Astrocyte (in vitro differentiated cells and primary cell): ENCODE data around the gene LIMS1. TPM values are rescaled to one million over a fixed set of nuclear protein-coding genes. Genes with fewer than 3 reads are reported as not detected.

ENCODE experiments used
- DNase-seq: peaks from one replicate; pipeline ENCODE4 v3.0.0-alpha.2; 2010; ENCODE audit warnings: low read depth
- FAIRE-seq: peaks from 2 replicates; lab custom pipeline; 2011; peaks lifted over from hg19 to GRCh38; lab: Jason Lieb, UNC
- H2AFZ ChIP-seq: 2 replicates; pipeline ENCODE4 v1.6.0; 2012; ENCODE audit warnings: low read depth, low read length, inconsistent platforms
- H3K27ac ChIP-seq: 2 replicates; pipeline ENCODE4 v1.5.1; 2011; ENCODE audit warnings: low read depth, low read length, inconsistent platforms
- H3K27me3 ChIP-seq: 2 replicates; pipeline ENCODE4 v1.6.0; 2011; ENCODE audit warnings: low read length, inconsistent platforms; ENCODE audit not compliant: insufficient read depth
- H3K36me3 ChIP-seq: 2 replicates; pipeline ENCODE4 v1.5.1; 2011; ENCODE audit warnings: low read length, inconsistent platforms; ENCODE audit not compliant: insufficient read depth
- H3K4me1 ChIP-seq: 2 replicates; pipeline ENCODE4 v1.5.1; 2011; ENCODE audit warnings: low read length, inconsistent platforms; ENCODE audit not compliant: insufficient read depth
- H3K4me2 ChIP-seq: 2 replicates; pipeline ENCODE4 v1.6.0; 2012; ENCODE audit warnings: low read length, inconsistent platforms
- H3K4me3 ChIP-seq: 2 replicates; pipeline ENCODE4 v1.5.1; 2011; ENCODE audit warnings: low read depth, mild to moderate bottlenecking, low read length, inconsistent platforms; ENCODE audit not compliant: insufficient read depth
- H3K79me2 ChIP-seq: 2 replicates; pipeline ENCODE4 v1.6.0; 2012; ENCODE audit warnings: mild to moderate bottlenecking, low read length, inconsistent platforms; ENCODE audit not compliant: insufficient read depth
- H3K9ac ChIP-seq: 2 replicates; pipeline ENCODE4 v1.6.0; 2012; ENCODE audit warnings: mild to moderate bottlenecking, low read length, inconsistent platforms
- H3K9me3 ChIP-seq: 2 replicates; pipeline ENCODE4 v1.5.1; 2012; ENCODE audit warnings: low read depth, mild to moderate bottlenecking, low read length, inconsistent platforms; ENCODE audit not compliant: insufficient read depth
- H4K20me1 ChIP-seq: 2 replicates; pipeline ENCODE4 v1.6.0; 2012; ENCODE audit warnings: low read length, inconsistent platforms; ENCODE audit not compliant: insufficient read depth
- H3K27ac Mint-ChIP-seq: one replicate; pipeline ENCODE4 v1.8.0; 2021; ENCODE audit warnings: mild to moderate bottlenecking, mixed read lengths; ENCODE audit not compliant: unreplicated experiment
- H3K27me3 Mint-ChIP-seq: one replicate; pipeline ENCODE4 v1.8.0; 2021; ENCODE audit warnings: low read depth, mixed read lengths; ENCODE audit not compliant: unreplicated experiment
- H3K36me3 Mint-ChIP-seq: one replicate; pipeline ENCODE4 v1.8.0; 2021; ENCODE audit warnings: low read depth, mixed read lengths; ENCODE audit not compliant: unreplicated experiment
- H3K4me1 Mint-ChIP-seq: one replicate; pipeline ENCODE4 v1.8.0; 2021; ENCODE audit warnings: low read depth, mixed read lengths; ENCODE audit not compliant: unreplicated experiment
- H3K4me3 Mint-ChIP-seq: one replicate; pipeline ENCODE4 v1.8.0; 2021; ENCODE audit warnings: mild to moderate bottlenecking, moderate library complexity, mixed read lengths; ENCODE audit not compliant: unreplicated experiment
- H3K9me3 Mint-ChIP-seq: one replicate; pipeline ENCODE4 v1.8.0; 2021; ENCODE audit warnings: mild to moderate bottlenecking, mixed read lengths; ENCODE audit not compliant: unreplicated experiment
- CTCF ChIP-seq: IDR thresholded peaks from 2 replicates; pipeline ENCODE4 v1.5.1; 2011; ENCODE audit warnings: low read depth, mild to moderate bottlenecking, inconsistent platforms, low read length, moderate library complexity; ENCODE audit not compliant: insufficient read depth
- EZH2 ChIP-seq: IDR thresholded peaks from 2 replicates; pipeline ENCODE4 v1.6.1; 2012; ENCODE audit warnings: mild to moderate bottlenecking, low read length, inconsistent platforms; ENCODE audit not compliant: insufficient read depth
- total RNA-seq: library from RNA; stranded (reverse); gene quantifications from 2 replicates; pipeline ENCODE4 v1.2.1, GENCODE V29; 2021

The LIMS1 gene
- total RNA-seq, 1 donor from 2014 or later: 205 TPM

DNA sequence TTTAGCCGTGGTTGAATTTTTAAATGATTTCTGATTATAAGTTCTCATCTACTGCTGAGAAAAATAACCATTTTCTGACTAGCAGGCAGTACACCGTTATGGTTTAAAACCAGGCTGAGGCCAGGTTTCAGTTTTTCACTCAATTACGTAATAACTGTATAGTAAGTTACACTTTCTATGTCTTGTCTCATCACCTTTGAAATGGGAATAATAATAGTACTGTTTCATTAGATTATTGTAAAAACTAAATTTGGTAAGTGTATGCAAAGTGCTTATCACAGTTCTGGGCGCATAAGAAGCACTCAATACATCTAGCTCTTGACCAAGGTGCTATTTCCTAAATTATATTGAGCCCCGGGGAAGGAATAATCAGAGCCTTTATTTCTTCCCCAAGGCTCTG lies 76.8 kb downstream of the LIMS1 start:
- H4K20me1 ChIP-seq: peaks cover 67% of the 10 kb centered on the region
- H3K4me3 Mint-ChIP-seq: no peak overlapping the region

GRCh38 chr2:108612153-108612513 lies 77.9 kb downstream of the LIMS1 start:
- no peak overlapping the region for H2AFZ ChIP-seq
- H3K27me3 Mint-ChIP-seq: no peaks in the 10 kb centered on the region
- H3K36me3 ChIP-seq: no peaks in the 10 kb centered on the region
- H3K4me3 ChIP-seq: no peak overlapping the region
- TF ChIP-seq EZH2 (no peak), CTCF (no peak)
- no peaks in the 10 kb centered on the region for H3K9me3 ChIP-seq
- peaks cover 9% of the 10 kb centered on the region for H3K4me1 ChIP-seq
- FAIRE-seq (no peak), DNase-seq (peak; percentile 60)
- no peak overlapping the region for H3K9ac ChIP-seq
- H3K36me3 Mint-ChIP-seq: peaks cover 13% of the 10 kb centered on the region
- peaks cover 71% of the 10 kb centered on the region for H4K20me1 ChIP-seq
- no peak overlapping the region for H3K27ac Mint-ChIP-seq
- H3K79me2 ChIP-seq: peaks cover 96% of the 10 kb centered on the region
- H3K4me3 Mint-ChIP-seq: no peak overlapping the region
- H3K4me1 Mint-ChIP-seq: peaks cover 54% of the 10 kb centered on the region
- H3K27me3 ChIP-seq: no peaks in the 10 kb centered on the region
- H3K9me3 Mint-ChIP-seq: no peaks in the 10 kb centered on the region
- H3K27ac ChIP-seq: no peak overlapping the region
- H3K4me2 ChIP-seq: no peak overlapping the region

More for the DNA sequence above, 76.8 kb downstream of the LIMS1 start:
- Mint-ChIP-seq H3K27me3 (no peaks in the 10 kb centered on the region), H3K36me3 (peaks cover 7% of the 10 kb centered on the region), H3K9me3 (no peaks in the 10 kb centered on the region), H3K4me1 (peaks cover 65% of the 10 kb centered on the region), H3K27ac (no peak overlapping the region)
- Histone ChIP-seq H3K4me2 (no peak overlapping the region), H3K9ac (no peak overlapping the region), H3K79me2 (peaks cover 96% of the 10 kb centered on the region), H3K36me3 (no peaks in the 10 kb centered on the region), H3K9me3 (no peaks in the 10 kb centered on the region), H3K27ac (no peak overlapping the region), H3K27me3 (no peaks in the 10 kb centered on the region), H3K4me1 (peaks cover 4% of the 10 kb centered on the region), H2AFZ (no peak overlapping the region), H3K4me3 (no peak overlapping the region)
- DNase-seq: no peak
- TF ChIP-seq EZH2 (no peak), CTCF (no peak)
- no peak for FAIRE-seq

DNA sequence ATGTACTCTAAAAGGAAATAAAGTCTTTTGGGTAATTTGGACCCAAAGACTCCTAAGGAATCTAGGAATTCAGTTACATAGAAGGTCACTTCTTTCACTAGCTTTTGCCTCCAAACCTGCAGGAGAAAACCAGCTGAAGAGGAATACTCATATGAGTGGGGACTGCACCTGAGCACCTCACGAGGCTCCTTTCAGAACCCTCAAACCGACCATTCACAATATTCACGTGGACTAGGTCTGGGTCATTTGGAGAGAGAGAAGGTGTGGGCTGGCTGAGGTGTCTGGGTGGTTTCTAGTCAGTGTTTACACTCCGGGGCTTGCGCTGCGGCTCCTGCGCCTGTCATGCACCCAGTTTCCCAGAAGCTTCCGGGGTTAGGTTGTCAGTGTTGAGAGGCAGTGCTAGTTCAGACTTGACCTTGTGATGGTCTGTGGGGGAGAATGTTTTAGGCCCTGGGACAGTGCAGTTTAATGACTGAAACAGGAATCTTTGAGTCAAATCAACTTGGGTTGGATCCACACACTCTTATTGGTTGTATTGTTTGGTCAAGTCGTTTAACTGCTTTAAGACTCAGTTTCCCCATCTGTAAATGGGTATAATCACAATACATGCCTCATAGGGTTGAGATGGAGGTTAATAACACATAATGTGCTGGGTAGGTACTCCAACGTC lies 78.4 kb downstream of the LIMS1 start:
- Histone ChIP-seq H3K27me3 (no peaks in the 10 kb centered on the region), H3K4me2 (no peak overlapping the region), H3K9ac (no peak overlapping the region), H4K20me1 (peaks cover 72% of the 10 kb centered on the region), H3K4me3 (no peak overlapping the region), H3K27ac (no peak overlapping the region), H3K9me3 (no peaks in the 10 kb centered on the region), H3K36me3 (no peaks in the 10 kb centered on the region), H3K79me2 (peaks cover 96% of the 10 kb centered on the region), H3K4me1 (peaks cover 9% of the 10 kb centered on the region), H2AFZ (no peak overlapping the region)
- DNase-seq (no peak), FAIRE-seq (no peak)
- Mint-ChIP-seq H3K4me1 (peaks cover 54% of the 10 kb centered on the region), H3K4me3 (no peak overlapping the region), H3K27me3 (no peaks in the 10 kb centered on the region), H3K9me3 (no peaks in the 10 kb centered on the region), H3K36me3 (peaks cover 15% of the 10 kb centered on the region), H3K27ac (peak overlapping the region; percentile 6)
- TF ChIP-seq CTCF: no peak
- no peak for TF ChIP-seq EZH2
